ENCODE data around the gene CENPT.
A peak's percentile ranks its signal among the peaks of the same experiment; 100 is the strongest.
"Not testable (repeated sequence)": the region's sequence is repeated elsewhere in the genome, so short reads cannot be mapped to it uniquely, and the experiment has no call there.

The CENPT gene

GRCh38 chr16:67845291-67846062 is 2.0 kb downstream of the CENPT start:
- no peak for DNase-seq

- no peak for DNase-seq
Measured at GRCh38 chr16:67844497-67844896, 3.0 kb downstream of the CENPT start.

- DNase-seq = no peak
Measured at GRCh38 chr16:67843343-67843765, 4.1 kb downstream of the CENPT start.

DNA sequence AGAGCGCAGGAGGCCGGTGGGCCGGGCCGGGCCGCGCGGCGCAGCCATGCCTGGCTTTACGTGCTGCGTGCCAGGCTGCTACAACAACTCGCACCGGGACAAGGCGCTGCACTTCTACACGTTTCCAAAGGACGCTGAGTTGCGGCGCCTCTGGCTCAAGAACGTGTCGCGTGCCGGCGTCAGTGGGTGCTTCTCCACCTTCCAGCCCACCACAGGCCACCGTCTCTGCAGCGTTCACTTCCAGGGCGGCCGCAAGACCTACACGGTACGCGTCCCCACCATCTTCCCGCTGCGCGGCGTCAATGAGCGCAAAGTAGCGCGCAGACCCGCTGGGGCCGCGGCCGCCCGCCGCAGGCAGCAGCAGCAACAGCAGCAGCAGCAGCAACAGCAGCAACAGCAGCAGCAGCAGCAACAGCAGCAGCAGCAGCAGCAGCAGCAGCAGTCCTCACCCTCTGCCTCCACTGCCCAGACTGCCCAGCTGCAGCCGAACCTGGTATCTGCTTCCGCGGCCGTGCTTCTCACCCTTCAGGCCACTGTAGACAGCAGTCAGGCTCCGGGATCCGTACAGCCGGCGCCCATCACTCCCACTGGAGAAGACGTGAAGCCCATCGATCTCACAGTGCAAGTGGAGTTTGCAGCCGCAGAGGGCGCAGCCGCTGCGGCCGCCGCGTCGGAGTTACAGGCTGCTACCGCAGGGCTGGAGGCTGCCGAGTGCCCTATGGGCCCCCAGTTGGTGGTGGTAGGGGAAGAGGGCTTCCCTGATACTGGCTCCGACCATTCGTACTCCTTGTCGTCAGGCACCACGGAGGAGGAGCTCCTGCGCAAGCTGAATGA is 4.8 kb downstream of the CENPT start:
- no peak for DNase-seq

GRCh38 chr16:67841816-67842508 is 5.5 kb downstream of the CENPT start, which contains the start of gene THAP11:
TSS of gene THAP11 (plus strand) at chr16:67842320. CDS start at chr16:67842555, 235 bp downstream.
- peak; percentile 88 for DNase-seq

- no peak for DNase-seq
Measured at GRCh38 chr16:67841198-67841815, 6.2 kb downstream of the CENPT start.

DNA sequence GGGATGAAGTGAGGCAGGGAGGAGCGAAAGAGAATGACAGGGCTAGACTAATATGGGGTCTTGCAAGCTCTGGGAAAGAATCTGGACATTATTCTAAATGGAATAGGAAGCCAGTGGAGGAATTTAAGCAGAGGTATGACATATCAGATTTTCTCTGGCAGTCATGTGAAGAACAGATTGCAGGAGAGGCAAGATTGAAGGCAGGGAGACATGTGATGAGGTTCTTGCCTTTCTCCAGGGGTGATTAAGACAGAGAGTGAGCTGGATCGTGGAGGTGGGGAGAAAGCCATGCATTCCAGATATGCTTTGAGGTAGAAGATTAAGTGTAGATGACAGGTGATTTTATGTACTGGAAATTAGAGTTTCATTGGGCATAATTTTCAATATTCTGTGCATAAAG is 9.7 kb downstream of the CENPT start:
- no peak for DNase-seq

DNA sequence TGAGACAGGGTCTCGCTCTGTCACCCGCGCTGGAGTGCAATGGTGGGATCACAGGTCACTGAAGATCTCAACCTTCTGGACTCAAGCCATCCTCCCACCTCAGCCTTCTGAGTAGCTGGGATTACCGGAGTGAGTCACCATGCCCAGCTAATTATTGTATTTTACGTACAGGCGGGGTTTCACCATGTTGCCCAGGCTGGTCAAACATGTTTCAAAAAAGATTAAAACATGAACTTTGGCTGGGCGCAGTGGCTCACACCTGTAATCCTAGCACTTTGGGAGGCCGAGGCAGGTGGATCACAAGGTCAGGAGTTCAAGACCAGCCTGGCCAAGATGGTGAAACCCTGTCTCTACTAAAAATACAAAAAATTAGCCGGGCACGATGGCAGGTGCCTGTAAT is 10.3 kb downstream of the CENPT start:
- not testable (repeated sequence) for DNase-seq

GRCh38 chr16:67834242-67834614 is 13.3 kb downstream of the CENPT start:
- DNase-seq = no peak

- peak; percentile 83 for DNase-seq
Measured at GRCh38 chr16:67833415-67834241, 13.9 kb downstream of the CENPT start.

DNA sequence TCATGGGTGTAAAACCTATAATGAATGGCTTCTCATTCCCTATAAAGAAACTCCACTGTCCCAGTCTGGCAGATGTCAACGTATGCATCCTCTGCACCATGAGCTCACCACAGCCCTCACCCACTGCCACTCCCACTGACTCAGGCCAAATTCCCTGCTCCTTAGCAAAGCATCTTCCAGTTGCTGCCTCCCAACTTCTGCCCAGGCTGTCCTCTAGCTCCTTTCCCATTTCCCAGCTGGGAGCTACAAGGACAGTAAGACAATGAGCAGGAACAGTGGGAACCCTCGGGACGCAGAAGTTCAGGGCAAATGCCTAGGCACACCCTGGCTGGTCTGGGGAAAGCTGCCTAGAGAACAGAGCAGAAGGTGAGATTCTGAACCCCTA is 14.5 kb downstream of the CENPT start:
- peak; percentile 22 for DNase-seq

DNA sequence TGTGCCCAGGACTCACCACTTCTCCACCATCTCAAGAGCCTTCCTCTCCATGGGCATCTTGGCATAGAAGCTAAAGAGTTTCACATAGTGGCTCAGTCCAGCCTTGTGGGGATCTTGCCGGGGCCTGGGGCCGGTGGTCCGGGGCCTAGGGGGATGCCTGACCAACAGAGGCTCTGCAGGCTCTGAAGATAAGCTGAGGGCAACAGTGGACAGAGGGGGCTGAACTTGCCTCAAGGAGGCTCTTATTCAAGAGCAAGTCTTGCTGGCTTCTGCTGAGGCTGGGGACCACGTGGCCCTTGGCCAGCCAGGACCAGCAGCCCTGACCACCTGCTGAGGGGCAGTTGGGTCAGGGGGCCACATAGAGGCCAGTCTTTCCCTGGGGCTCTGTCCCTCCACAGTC is 18.8 kb downstream of the CENPT start:
- no peak for DNase-seq

DNA sequence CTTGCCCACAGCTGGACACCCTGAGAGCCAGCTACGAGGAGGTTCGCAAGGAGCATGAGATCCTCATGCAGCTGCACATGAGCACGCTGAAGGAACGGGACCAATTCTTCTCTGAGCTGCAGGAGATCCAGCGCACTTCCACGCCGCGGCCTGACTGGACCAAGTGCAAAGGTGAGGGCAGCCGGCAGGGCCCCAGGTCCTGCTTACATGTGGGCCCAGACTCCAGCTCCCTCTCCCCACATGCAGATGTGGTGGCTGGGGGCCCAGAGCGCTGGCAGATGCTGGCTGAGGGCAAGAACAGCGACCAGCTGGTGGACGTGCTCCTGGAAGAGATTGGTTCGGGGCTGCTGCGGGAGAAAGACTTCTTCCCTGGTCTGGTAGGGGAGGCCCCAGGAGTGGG is 21.6 kb downstream of the CENPT start:
- DNase-seq = no peak

DNA sequence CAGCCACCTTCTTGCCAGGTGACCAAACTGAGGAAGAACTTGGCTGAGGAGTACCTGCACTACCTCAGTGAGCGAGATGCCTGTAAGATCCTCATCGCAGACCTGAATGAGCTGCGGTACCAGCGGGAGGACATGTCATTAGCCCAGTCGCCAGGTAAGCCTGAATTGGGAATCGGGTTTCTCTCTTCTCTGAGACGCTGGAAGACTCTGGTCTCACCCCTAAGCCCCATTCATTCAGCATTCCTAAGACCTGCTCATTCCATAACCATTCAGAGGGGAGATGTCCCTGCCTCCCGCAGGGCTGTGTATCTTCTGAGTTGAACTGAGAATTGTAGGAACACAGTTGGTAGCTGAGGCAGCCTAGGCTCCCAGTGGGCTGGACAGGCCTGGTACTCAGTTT is 22.4 kb downstream of the CENPT start:
- DNase-seq = no peak

DNA sequence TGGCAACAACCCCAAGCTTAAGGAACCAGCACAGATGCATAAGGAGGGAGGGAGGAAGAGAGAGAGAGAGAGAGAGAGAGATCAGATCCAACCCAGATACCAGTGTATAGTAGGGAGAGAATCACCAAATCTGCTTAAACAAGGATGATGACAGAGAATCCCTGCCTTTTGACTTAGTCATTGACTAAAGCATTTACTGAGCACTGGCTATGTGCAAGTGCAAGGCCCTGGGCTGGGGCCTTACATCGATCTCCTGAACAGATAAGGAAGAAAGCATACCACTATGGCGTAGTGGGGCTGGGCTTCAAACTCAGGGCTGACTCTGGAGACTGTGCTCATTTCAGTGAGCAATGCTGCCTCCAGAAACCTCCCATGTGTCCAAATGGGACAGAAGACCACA is 25.0 kb downstream of the CENPT start:
- DNase-seq = no peak

GRCh38 chr16:67820608-67821259 is 26.8 kb downstream of the CENPT start:
- DNase-seq = no peak

DNA sequence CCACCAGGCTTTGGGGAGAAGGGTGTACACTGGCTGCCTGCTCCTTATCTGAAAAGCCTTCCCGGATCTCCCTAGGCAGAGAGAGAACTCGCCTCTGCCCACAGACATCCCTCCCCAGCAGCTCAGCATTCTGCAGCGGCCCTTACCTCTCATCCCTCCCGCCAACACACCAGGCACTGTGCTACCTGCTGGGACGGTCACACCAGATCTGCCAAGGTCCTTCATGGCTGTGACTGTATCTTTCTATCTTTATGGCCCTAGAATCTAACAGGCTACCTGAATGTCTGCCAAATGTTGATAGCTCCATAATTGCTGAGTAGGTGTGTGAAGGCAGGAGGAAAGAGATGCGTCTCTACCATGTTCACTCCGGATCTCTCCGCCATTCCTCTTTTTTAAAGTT is 32.9 kb downstream of the CENPT start:
- no peak for DNase-seq

GRCh38 chr16:67811899-67812298 is 35.6 kb downstream of the CENPT start:
- no peak for DNase-seq

DNA sequence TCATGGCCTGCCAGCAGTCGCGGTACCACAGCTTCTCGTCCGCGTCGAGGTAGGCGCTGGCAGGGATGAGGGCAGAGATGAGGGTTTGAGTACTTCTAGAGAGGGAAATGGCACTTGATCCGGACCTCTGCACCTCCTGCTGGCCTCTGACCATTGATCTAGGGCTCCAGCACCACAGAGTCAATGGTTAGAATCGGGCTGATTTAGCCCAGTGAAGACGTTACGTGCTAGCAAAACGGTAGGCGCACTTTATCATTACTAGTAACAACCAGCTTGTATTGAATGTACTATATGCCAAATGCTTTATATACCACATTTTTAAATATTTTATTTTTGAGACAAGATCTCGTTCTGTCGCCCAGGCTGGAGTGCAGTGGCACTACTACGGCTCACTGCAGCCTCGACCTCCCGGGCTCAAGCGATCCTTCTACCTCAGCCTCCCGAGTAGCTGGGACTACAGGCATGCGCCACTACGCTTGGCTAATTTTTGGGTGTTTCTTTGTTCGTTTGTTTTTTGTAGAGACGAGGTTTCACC is 40.3 kb downstream of the CENPT start:
- DNase-seq = no peak

- peak; percentile 95 for DNase-seq
Measured at GRCh38 chr16:67806428-67807147, 40.9 kb downstream of the CENPT start, which contains the start of the genes RANBP10 and TSNAXIP1. TSS of gene RANBP10 (minus strand) at chr16:67806560. CDS start at chr16:67806536, 24 bp downstream. TSS of gene TSNAXIP1 (plus strand) at chr16:67806889. CDS start at chr16:67807150, 261 bp downstream.

Data from NCI-H2227 treated with DMSO at 0.1 percent for 48 hours (cell line).